MCF 10A (cell line): ENCODE measurements around the gene CDA. TPM values are rescaled to one million over a fixed set of nuclear protein-coding genes. Genes with fewer than 3 reads are reported as not detected.

ENCODE experiments used
- BruUV-seq: library from RNA; stranded (reverse); fragments of 400-500 nt; replicated peaks from 2 replicates; lab custom pipeline; 2021; lab: Mats Ljungman, UMichigan
- CTCF ChIA-PET: fragments of 300-600 bp; sonication (Branson Sonifier 250); formaldehyde crosslinking; extraction: SDS; loops from one replicate; lab custom pipeline; 2021; ENCODE audit warnings: antibody characterized with exemption, inconsistent platforms; lab: Yijun Ruan, JAX
- POLR2A ChIA-PET: fragments of 300-600, 350-650 bp; sonication (Branson Sonifier 250); formaldehyde crosslinking; extraction: SDS; loops from one replicate; lab custom pipeline; 2020; ENCODE audit warnings: antibody characterized with exemption, inconsistent platforms; lab: Yijun Ruan, JAX
- DNase-seq: peaks from one replicate; pipeline ENCODE4 v3.0.0-alpha.2; 2018; ENCODE audit not compliant: unreplicated experiment
- H3K27ac Mint-ChIP-seq: one replicate; pipeline ENCODE4 v1.8.0; 2022; ENCODE audit warnings: mild to moderate bottlenecking, low read depth, mixed read lengths; ENCODE audit not compliant: unreplicated experiment
- H3K27me3 Mint-ChIP-seq: one replicate; pipeline ENCODE4 v1.8.0; 2022; ENCODE audit warnings: mixed read lengths; ENCODE audit not compliant: insufficient read depth, unreplicated experiment
- H3K36me3 Mint-ChIP-seq: one replicate; pipeline ENCODE4 v1.8.0; 2022; ENCODE audit warnings: mild to moderate bottlenecking, moderate library complexity, mixed read lengths; ENCODE audit not compliant: insufficient read depth, unreplicated experiment
- H3K4me1 Mint-ChIP-seq: one replicate; pipeline ENCODE4 v1.8.0; 2022; ENCODE audit warnings: mixed read lengths; ENCODE audit not compliant: insufficient read depth, unreplicated experiment
- H3K4me3 Mint-ChIP-seq: one replicate; pipeline ENCODE4 v1.8.0; 2022; ENCODE audit warnings: mild to moderate bottlenecking, moderate library complexity, mixed read lengths; ENCODE audit not compliant: unreplicated experiment
- H3K9me3 Mint-ChIP-seq: one replicate; pipeline ENCODE4 v1.8.0; 2022; ENCODE audit warnings: mixed read lengths; ENCODE audit not compliant: unreplicated experiment
- CTCF ChIP-seq: fragments of 200-600 bp; IDR thresholded peaks from one replicate; pipeline ENCODE4 v1.8.0; 2022; ENCODE audit warnings: antibody characterized with exemption, mild to moderate bottlenecking; ENCODE audit not compliant: unreplicated experiment
- intact Hi-C: fragments of 100-400 bp; cut with micrococcal nuclease; formaldehyde crosslinking; loops from 2 replicates; pipeline ENCODE4 v1.14.1; 2022
- total RNA-seq: library from RNA; stranded (reverse); gene quantifications from 2 replicates; pipeline ENCODE4 v1.2.3, GENCODE V29; 2022

The CDA gene
- total RNA-seq, 1 experiment from 2014 or later, result not detected

- CTCF ChIA-PET, result interaction anchor here (0.6 kb wide), 1 partner anchor 8 kb away, joined by 4 read pairs; no protein-coding TSS in a partner anchor
- no TSS peak for BruUV-seq
- Mint-ChIP-seq H3K27ac (no peak overlapping the region), H3K27me3 (peaks cover 21% of the 10 kb centered on the region), H3K4me3 (no peak overlapping the region), H3K4me1 (no peaks in the 10 kb centered on the region), H3K9me3 (no peaks in the 10 kb centered on the region), H3K36me3 (no peaks in the 10 kb centered on the region)
- no peak for TF ChIP-seq CTCF
- intact Hi-C loops, result no loop called here
- DNase-seq, result no peak
- POLR2A ChIA-PET, result no interaction called here
These were observed 30.7 kb upstream of the CDA start for GRCh38 chr1:20558191-20558590.

GRCh38 chr1:20560966-20561365 lies 27.9 kb upstream of the CDA start:
- no TSS peak for BruUV-seq
- peaks cover 12% of the 10 kb centered on the region for H3K27me3 Mint-ChIP-seq
- H3K9me3 Mint-ChIP-seq, result no peaks in the 10 kb centered on the region

GRCh38 chr1:20565234-20565633 lies 23.7 kb upstream of the CDA start:
- no peak for DNase-seq
- ChIA-PET CTCF (interaction anchor here (0.8 to 3.0 kb wide), 2 partner anchors 9 to 96 kb away, joined by 3 to 8 read pairs; partner anchors contain the start of gene DDOST), POLR2A (no interaction called here)
- Mint-ChIP-seq H3K9me3 (no peaks in the 10 kb centered on the region), H3K27me3 (peaks cover 12% of the 10 kb centered on the region), H3K27ac (no peak overlapping the region), H3K4me1 (no peaks in the 10 kb centered on the region), H3K4me3 (no peak overlapping the region), H3K36me3 (no peaks in the 10 kb centered on the region)
- intact Hi-C loops, result no loop called here
- no TSS peak for BruUV-seq
- TF ChIP-seq CTCF, result no peak

More at GRCh38 chr1:20560966-20561365, 27.9 kb upstream of the CDA start:
- intact Hi-C loops, result no loop called here
- TF ChIP-seq CTCF, result no peak
- no peaks in the 10 kb centered on the region for H3K4me1 Mint-ChIP-seq
- ChIA-PET CTCF (no interaction called here), POLR2A (no interaction called here)
- H3K4me3 Mint-ChIP-seq, result no peak overlapping the region
- H3K36me3 Mint-ChIP-seq, result no peaks in the 10 kb centered on the region
- no peak overlapping the region for H3K27ac Mint-ChIP-seq
- no peak for DNase-seq

GRCh38 chr1:20569523-20570098 lies 19.3 kb upstream of the CDA start:
- Mint-ChIP-seq H3K9me3 (no peaks in the 10 kb centered on the region), H3K4me1 (no peaks in the 10 kb centered on the region), H3K27me3 (peaks cover 14% of the 10 kb centered on the region), H3K27ac (no peak overlapping the region), H3K36me3 (no peaks in the 10 kb centered on the region), H3K4me3 (no peak overlapping the region)
- intact Hi-C loops, result no loop called here
- BruUV-seq, result no TSS peak
- no peak for DNase-seq
- no peak for TF ChIP-seq CTCF
- CTCF ChIA-PET, result interaction anchor here (0.7 kb wide), 1 partner anchor 11 kb away, joined by 4 read pairs; no protein-coding TSS in a partner anchor
- POLR2A ChIA-PET, result no interaction called here
